IPS-20b (cell line): ENCODE data around the gene FLII.

Experiments used
- H3K27ac ChIP-seq: one replicate; pipeline ENCODE4 v1.5.1; 2013; ENCODE audit warnings: low read length
- H3K27me3 ChIP-seq: 2 replicates; pipeline ENCODE4 v1.6.1; 2013; ENCODE audit warnings: mild to moderate bottlenecking, low read length, inconsistent platforms; ENCODE audit not compliant: insufficient read depth
- H3K36me3 ChIP-seq: 2 replicates; pipeline ENCODE4 v1.6.1; 2013; ENCODE audit warnings: low read depth, mild to moderate bottlenecking, inconsistent platforms, low read length, moderate library complexity; ENCODE audit not compliant: insufficient read depth
- H3K4me1 ChIP-seq: 2 replicates; pipeline ENCODE4 v1.6.1; 2013; ENCODE audit warnings: mild to moderate bottlenecking, control low read depth, inconsistent platforms, low read length, moderate library complexity; ENCODE audit not compliant: insufficient read depth
- H3K4me3 ChIP-seq: 2 replicates; pipeline ENCODE4 v1.5.1; 2013; ENCODE audit warnings: mild to moderate bottlenecking, low read length, inconsistent platforms
- H3K9ac ChIP-seq: 2 replicates; pipeline ENCODE4 v1.6.1; 2013; ENCODE audit warnings: low read depth, mild to moderate bottlenecking, inconsistent platforms, low read length, moderate library complexity
- H3K9me3 ChIP-seq: 2 replicates; pipeline ENCODE4 v1.6.1; 2013; ENCODE audit warnings: mild to moderate bottlenecking, low read depth, low read length, inconsistent platforms; ENCODE audit not compliant: insufficient read depth

Gene FLII

GRCh38 chr17:18257982-18258355 lies 569 bp downstream of the FLII start:
- Histone ChIP-seq H3K36me3 (peaks cover 37% of the 10 kb centered on the region), H3K9me3 (no peaks in the 10 kb centered on the region), H3K4me3 (peak overlapping the region; percentile 99), H3K9ac (peak overlapping the region; percentile 86; the same call in 1 of the 2 replicates), H3K4me1 (peaks cover 11% of the 10 kb centered on the region), H3K27ac (peak overlapping the region; percentile 87), H3K27me3 (no peaks in the 10 kb centered on the region)

- H3K4me1 ChIP-seq, result peaks cover 11% of the 10 kb centered on the region
- H3K9me3 ChIP-seq, result no peaks in the 10 kb centered on the region
- H3K36me3 ChIP-seq, result peaks cover 42% of the 10 kb centered on the region
- peak overlapping the region; percentile 99 for H3K4me3 ChIP-seq
- no peaks in the 10 kb centered on the region for H3K27me3 ChIP-seq
- H3K27ac ChIP-seq, result peak overlapping the region; percentile 87
- peak overlapping the region; percentile 86; the same call in 1 of the 2 replicates for H3K9ac ChIP-seq
Measured at GRCh38 chr17:18257268-18257981, 1.1 kb downstream of the FLII start.

GRCh38 chr17:18256776-18257175 lies 1.8 kb downstream of the FLII start:
- no peaks in the 10 kb centered on the region for H3K27me3 ChIP-seq
- no peak overlapping the region for H3K27ac ChIP-seq
- H3K36me3 ChIP-seq, result peaks cover 49% of the 10 kb centered on the region
- H3K4me1 ChIP-seq, result peaks cover 11% of the 10 kb centered on the region
- peak overlapping the region; percentile 99 for H3K4me3 ChIP-seq
- H3K9me3 ChIP-seq, result no peaks in the 10 kb centered on the region
- H3K9ac ChIP-seq, result peak overlapping the region; percentile 86; the same call in 1 of the 2 replicates

- no peaks in the 10 kb centered on the region for H3K27me3 ChIP-seq
- H3K36me3 ChIP-seq, result peaks cover 53% of the 10 kb centered on the region
- no peaks in the 10 kb centered on the region for H3K9me3 ChIP-seq
- no peak overlapping the region for H3K4me3 ChIP-seq
- peak overlapping the region; percentile 86; the same call in 1 of the 2 replicates for H3K9ac ChIP-seq
- H3K27ac ChIP-seq, result peak overlapping the region; percentile 17
- peaks cover 11% of the 10 kb centered on the region for H3K4me1 ChIP-seq
Measured at GRCh38 chr17:18256351-18256750, 2.2 kb downstream of the FLII start.

GRCh38 chr17:18254888-18255649 lies 3.5 kb downstream of the FLII start:
- H3K4me1 ChIP-seq, result peaks cover 11% of the 10 kb centered on the region
- peaks cover 66% of the 10 kb centered on the region for H3K36me3 ChIP-seq

GRCh38 chr17:18253947-18254821 lies 4.4 kb downstream of the FLII start:
- H3K4me1 ChIP-seq, result peaks cover 7% of the 10 kb centered on the region
- H3K27ac ChIP-seq, result no peak overlapping the region
- no peaks in the 10 kb centered on the region for H3K9me3 ChIP-seq
- H3K4me3 ChIP-seq, result no peak overlapping the region
- peaks cover 70% of the 10 kb centered on the region for H3K36me3 ChIP-seq
- H3K9ac ChIP-seq, result no peak overlapping the region
- no peaks in the 10 kb centered on the region for H3K27me3 ChIP-seq

More at GRCh38 chr17:18254888-18255649, 3.5 kb downstream of the FLII start:
- Histone ChIP-seq H3K27ac (no peak overlapping the region), H3K9ac (no peak overlapping the region), H3K9me3 (no peaks in the 10 kb centered on the region), H3K27me3 (no peaks in the 10 kb centered on the region), H3K4me3 (no peak overlapping the region)

- H3K4me1 ChIP-seq, result peaks cover 7% of the 10 kb centered on the region
- H3K27ac ChIP-seq, result no peak overlapping the region
- H3K4me3 ChIP-seq, result no peak overlapping the region
- H3K27me3 ChIP-seq, result no peaks in the 10 kb centered on the region
- H3K9me3 ChIP-seq, result no peaks in the 10 kb centered on the region
- H3K36me3 ChIP-seq, result peaks cover 79% of the 10 kb centered on the region
- H3K9ac ChIP-seq, result no peak overlapping the region
Measured at GRCh38 chr17:18253187-18253884, 5.2 kb downstream of the FLII start.

GRCh38 chr17:18252160-18252559 lies 6.4 kb downstream of the FLII start:
- Histone ChIP-seq H3K36me3 (peaks cover 87% of the 10 kb centered on the region), H3K9ac (no peak overlapping the region), H3K4me3 (no peak overlapping the region), H3K27ac (no peak overlapping the region), H3K4me1 (peaks cover 8% of the 10 kb centered on the region), H3K27me3 (no peaks in the 10 kb centered on the region), H3K9me3 (no peaks in the 10 kb centered on the region)

GRCh38 chr17:18251204-18251603 lies 7.3 kb downstream of the FLII start:
- Histone ChIP-seq H3K9ac (no peak overlapping the region), H3K4me3 (no peak overlapping the region), H3K27ac (no peak overlapping the region), H3K36me3 (peaks cover 88% of the 10 kb centered on the region), H3K9me3 (no peaks in the 10 kb centered on the region), H3K4me1 (peaks cover 8% of the 10 kb centered on the region; the same call in 1 of the 2 replicates), H3K27me3 (no peaks in the 10 kb centered on the region)

GRCh38 chr17:18250708-18251107 lies 7.8 kb downstream of the FLII start:
- no peaks in the 10 kb centered on the region for H3K27me3 ChIP-seq
- peaks cover 88% of the 10 kb centered on the region for H3K36me3 ChIP-seq

GRCh38 chr17:18250259-18250658 lies 8.3 kb downstream of the FLII start:
- H3K27ac ChIP-seq, result no peak overlapping the region
- no peak overlapping the region for H3K9ac ChIP-seq

More at GRCh38 chr17:18250708-18251107, 7.8 kb downstream of the FLII start:
- no peak overlapping the region for H3K4me3 ChIP-seq
- no peaks in the 10 kb centered on the region for H3K9me3 ChIP-seq
- no peak overlapping the region for H3K9ac ChIP-seq
- H3K4me1 ChIP-seq, result peaks cover 8% of the 10 kb centered on the region; the same call in 1 of the 2 replicates
- no peak overlapping the region for H3K27ac ChIP-seq

More at GRCh38 chr17:18250259-18250658, 8.3 kb downstream of the FLII start:
- H3K9me3 ChIP-seq, result no peaks in the 10 kb centered on the region
- peaks cover 8% of the 10 kb centered on the region; the same call in 1 of the 2 replicates for H3K4me1 ChIP-seq
- H3K4me3 ChIP-seq, result no peak overlapping the region
- no peaks in the 10 kb centered on the region for H3K27me3 ChIP-seq
- peaks cover 88% of the 10 kb centered on the region for H3K36me3 ChIP-seq
